KOPT-K1 (cell line): ENCODE measurements around the gene MCF2L.

Source experiments
- H3K27ac ChIP-seq: fragments of 200-600 bp; sonication (generic); 2 replicates; pipeline ENCODE4 v1.5.1; 2016; ENCODE audit warnings: antibody characterized with exemption, mild to moderate bottlenecking, low read depth, low read length; ENCODE audit not compliant: poor library complexity, severe bottlenecking
- H3K36me3 ChIP-seq: fragments of 200-600 bp; sonication (generic); 2 replicates; pipeline ENCODE4 v1.5.1; 2017; ENCODE audit warnings: antibody characterized with exemption, mild to moderate bottlenecking, low read length, moderate library complexity; ENCODE audit not compliant: insufficient read depth
- H3K9me3 ChIP-seq: fragments of 200-600 bp; sonication (generic); 2 replicates; pipeline ENCODE4 v1.5.1; 2017; ENCODE audit warnings: antibody characterized with exemption, low read length, mild to moderate bottlenecking; ENCODE audit not compliant: insufficient read depth, poor library complexity, severe bottlenecking

MCF2L gene, protein sequence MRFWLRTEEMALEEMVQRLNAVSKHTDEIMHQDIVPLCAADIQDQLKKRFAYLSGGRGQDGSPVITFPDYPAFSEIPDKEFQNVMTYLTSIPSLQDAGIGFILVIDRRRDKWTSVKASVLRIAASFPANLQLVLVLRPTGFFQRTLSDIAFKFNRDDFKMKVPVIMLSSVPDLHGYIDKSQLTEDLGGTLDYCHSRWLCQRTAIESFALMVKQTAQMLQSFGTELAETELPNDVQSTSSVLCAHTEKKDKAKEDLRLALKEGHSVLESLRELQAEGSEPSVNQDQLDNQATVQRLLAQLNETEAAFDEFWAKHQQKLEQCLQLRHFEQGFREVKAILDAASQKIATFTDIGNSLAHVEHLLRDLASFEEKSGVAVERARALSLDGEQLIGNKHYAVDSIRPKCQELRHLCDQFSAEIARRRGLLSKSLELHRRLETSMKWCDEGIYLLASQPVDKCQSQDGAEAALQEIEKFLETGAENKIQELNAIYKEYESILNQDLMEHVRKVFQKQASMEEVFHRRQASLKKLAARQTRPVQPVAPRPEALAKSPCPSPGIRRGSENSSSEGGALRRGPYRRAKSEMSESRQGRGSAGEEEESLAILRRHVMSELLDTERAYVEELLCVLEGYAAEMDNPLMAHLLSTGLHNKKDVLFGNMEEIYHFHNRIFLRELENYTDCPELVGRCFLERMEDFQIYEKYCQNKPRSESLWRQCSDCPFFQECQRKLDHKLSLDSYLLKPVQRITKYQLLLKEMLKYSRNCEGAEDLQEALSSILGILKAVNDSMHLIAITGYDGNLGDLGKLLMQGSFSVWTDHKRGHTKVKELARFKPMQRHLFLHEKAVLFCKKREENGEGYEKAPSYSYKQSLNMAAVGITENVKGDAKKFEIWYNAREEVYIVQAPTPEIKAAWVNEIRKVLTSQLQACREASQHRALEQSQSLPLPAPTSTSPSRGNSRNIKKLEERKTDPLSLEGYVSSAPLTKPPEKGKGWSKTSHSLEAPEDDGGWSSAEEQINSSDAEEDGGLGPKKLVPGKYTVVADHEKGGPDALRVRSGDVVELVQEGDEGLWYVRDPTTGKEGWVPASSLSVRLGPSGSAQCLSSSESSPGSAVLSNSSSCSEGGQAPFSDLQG

DNA sequence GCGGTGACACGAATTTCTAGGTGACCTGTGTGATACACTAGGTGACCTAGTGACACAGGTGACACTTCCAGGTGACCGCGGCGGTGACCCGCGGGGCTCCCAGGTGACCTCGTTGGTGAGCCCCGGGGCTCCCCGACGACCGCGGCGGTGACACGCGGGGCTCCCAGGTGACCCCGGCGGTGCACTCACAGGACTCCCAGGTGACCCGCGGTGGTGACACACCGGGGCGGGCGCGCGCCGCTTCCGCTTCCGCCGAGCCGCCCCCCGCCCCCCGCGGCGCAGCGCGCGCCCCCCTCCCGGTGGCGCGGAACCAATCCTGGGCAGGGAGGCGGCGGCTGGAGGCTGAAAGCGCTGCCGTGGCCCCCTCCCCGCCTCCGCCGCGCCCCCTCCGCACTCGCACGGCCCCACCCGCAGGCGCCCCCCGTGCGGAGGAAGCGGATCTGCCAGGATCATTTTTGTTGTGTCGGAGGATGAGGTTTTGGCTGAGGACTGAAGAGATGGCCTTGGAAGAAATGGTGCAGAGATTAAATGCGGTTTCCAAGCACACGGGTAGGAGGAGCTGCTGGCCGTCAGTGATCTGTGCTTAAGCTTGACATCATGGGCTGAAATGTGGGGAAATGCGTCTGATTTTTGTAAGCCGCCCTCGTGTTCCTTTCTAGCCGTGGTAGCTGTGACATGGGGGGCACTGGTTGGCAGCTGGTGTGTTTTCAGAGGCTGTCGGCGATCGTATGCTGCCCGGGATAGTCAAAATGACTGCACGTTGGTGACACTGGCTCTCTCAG lies at the start of gene MCF2L:
Gene MCF2L, plus strand, starts transcription at position 305 of the 782 bp plus-strand sequence. Its CDS starts 166 bp downstream, at position 471.
- Histone ChIP-seq H3K36me3 (no peaks in the 10 kb centered on the region), H3K9me3 (no peaks in the 10 kb centered on the region), H3K27ac (no peak within 1 kb of the TSS)

DNA sequence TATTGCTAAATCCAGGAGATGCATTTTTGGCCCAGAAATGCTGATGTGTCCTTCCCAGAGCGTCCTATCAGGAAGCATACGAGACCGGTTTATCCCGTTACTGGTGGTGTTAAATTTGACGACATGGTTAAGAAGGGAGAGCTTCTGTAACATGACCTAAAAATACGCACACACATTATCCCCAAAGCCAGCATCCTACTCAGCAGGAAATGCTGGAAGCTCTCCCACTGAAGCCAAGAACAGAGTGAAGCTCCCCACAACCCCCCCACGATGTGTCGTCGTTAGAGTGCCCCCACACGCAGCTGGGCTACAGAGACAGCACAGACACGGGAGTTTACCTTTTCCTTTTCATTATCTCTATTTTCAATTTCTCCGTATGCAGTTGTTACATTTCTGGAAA lies 45.1 kb upstream of the MCF2L start:
- Histone ChIP-seq H3K27ac (no peak overlapping the region), H3K36me3 (no peaks in the 10 kb centered on the region), H3K9me3 (no peaks in the 10 kb centered on the region)

DNA sequence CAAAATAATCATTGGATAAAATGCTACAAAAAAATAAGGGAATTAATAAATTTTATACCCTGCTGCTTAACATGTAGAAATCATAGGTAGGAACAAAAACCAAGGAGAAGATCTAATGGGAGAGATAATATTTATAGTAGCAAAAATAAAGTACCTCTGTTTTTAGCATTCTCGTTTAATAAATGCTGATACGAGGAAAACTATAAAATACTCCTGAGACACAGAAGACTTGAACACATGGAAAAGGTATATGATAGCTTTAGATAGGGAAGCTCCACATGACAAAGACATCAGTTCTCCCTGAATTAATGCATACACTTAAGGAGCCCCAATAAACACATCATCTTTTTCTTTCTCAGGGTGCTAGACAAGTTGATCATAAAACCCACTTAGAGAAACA lies 44.6 kb upstream of the MCF2L start:
- Histone ChIP-seq H3K36me3 (no peaks in the 10 kb centered on the region), H3K27ac (no peak overlapping the region), H3K9me3 (no peaks in the 10 kb centered on the region)

DNA sequence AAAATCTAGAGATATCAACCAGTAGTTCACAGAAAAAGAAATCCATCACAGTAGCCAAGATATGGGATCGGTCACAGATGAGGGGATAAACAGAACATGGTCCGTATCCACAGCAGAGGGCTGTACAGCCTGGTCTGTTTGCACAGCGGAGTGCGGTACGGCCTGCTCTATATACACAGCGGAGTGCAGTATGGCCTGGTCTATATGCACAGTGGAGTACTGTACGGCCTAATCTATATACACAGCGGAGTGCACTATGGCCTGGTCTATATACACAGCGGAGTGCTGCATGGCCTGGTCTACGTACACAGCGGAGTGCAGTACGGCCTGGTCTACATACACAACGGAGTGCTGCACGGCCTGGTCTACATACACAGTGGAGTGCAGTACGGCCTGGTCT lies 43.0 kb upstream of the MCF2L start:
- Histone ChIP-seq H3K36me3 (no peaks in the 10 kb centered on the region), H3K27ac (no peak overlapping the region), H3K9me3 (no peaks in the 10 kb centered on the region)

DNA sequence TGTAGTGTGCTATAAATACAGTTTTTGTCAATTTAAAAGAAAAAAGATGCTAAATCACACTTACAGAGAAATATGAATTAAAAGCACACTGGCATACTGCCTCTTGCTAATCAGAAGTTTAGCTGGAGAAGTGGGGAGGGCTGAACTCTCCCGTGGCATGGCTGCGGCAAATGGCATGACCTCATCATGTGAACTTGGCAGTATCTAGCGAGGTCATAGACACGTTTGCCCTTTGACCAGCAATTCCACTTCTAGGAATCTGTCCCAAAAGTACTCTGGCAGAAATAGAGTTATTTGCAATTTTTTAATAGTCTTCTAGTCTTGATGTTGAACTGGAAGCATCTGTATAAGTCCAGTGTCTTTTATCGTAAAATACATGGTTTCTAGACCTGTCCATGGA lies 42.0 kb upstream of the MCF2L start:
- no peaks in the 10 kb centered on the region for H3K36me3 ChIP-seq
- H3K27ac ChIP-seq: no peak overlapping the region
- H3K9me3 ChIP-seq: no peaks in the 10 kb centered on the region

DNA sequence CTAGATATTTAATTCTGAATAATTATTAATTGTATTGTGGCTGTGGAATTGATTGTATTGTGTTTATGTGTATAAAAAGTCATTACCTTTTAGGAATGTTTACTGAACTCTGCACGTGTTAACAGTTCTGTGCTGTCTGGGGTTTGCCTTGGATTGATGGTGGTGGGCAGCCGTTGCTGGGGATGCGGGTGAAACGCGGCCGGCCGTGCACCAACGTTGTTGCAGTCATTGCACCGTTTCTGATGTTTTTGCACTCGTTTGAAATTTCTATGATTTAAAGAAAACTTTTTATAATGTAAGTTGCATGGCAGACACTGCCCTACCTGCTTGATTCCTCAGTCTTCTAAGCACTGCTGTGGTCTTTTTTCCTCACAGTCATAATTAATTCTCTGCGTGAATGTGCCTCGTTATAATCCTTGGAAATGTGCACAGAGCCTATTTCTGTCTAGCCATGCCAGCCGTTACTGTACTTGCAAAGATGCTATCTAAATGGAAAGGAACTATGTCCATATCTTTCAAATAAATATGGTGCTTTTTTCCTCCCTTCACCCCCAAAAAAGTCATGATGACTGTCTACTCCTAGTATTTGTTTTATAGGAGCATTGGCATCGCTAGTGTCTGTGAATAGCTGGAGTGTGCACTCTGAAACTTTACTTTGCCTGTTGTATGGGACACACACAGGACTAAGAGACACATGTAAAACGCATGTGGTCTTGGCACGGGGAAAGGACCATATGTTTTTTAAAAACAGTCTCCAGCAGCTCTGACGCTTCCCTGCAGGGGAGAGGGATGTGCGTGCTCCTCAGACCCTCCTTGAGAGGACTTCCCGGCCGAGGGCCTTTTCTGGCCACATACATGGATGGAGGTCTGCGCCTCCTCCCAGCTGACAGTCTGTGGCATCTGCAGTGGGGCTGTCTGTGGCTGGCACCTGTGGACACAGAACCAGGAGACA lies 40.7 kb upstream of the MCF2L start:
- H3K36me3 ChIP-seq: no peaks in the 10 kb centered on the region
- H3K27ac ChIP-seq: no peak overlapping the region

DNA sequence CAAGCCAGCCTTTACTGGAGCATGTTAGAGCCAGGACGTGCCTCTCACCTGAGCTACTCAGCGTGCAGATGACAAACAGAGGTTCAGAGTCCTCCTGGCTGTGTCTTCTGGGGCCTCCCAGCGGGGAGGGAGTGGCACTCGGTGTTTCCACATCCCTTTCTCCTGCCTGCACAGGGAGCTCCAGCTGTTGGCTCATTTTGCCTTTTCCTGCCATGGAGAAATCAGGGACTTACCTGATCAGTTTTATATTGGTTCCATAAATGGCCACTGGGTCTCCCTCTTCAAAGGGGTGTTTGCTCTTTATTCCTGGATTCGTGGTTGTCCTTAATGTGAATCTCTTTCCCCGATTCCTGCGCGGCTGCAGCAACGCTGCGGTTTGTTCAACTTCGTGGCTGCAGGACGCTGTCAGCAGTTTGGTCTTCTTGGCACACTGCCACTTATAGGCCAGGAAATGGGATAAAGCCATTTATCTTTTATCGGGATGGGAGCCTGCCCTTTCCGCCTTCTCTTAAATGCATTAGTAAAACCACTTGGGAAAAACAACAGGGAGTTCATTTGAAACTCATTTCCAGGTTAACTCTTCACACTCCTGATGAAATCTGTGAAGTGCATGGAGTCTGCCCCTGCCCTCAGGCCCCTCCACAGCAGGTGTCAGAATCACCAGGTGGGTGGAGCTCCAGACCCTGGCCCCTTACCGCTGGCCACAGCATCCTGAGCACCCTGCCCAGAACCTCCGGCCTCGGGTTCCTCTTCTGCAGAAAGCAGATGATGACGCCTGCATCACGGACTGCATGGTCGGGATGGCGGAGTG lies 39.8 kb upstream of the MCF2L start:
- Histone ChIP-seq H3K9me3 (no peaks in the 10 kb centered on the region), H3K27ac (no peak overlapping the region), H3K36me3 (no peaks in the 10 kb centered on the region)

More for the DNA sequence above, 40.7 kb upstream of the MCF2L start:
- no peaks in the 10 kb centered on the region for H3K9me3 ChIP-seq

DNA sequence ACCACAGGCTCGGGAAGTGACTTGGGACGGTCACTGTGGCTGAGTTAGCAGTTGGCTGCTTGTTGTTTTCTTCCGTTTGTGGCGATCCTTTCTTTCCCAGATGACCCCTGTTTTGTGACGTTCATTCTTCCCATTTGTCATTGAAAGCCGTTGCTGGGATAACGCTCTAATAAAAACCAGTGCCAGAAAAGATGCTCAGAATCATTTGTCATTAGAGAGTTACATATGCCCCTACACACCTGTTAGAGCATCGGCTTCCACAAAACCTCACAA lies 39.3 kb upstream of the MCF2L start:
- Histone ChIP-seq H3K27ac (no peak overlapping the region), H3K9me3 (no peaks in the 10 kb centered on the region), H3K36me3 (no peaks in the 10 kb centered on the region)

DNA sequence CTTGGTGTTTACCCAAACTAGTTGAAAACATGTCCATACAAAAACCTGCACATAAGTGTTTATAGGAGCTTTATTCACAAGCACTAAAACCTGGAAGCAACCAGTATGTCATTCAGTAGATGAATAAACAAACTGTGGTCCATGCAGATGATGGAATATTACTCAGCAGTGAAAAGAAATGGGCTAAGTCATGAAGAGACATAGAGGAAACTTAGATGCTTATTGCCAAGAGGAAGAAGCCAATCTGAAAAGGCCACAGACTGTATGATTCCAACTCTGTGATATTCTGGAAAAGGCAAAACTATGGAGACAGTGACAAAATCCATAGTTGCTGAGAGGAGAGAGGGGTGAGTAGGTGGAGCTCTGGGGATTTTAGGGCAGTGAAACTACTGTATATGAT lies 38.8 kb upstream of the MCF2L start:
- H3K9me3 ChIP-seq: no peaks in the 10 kb centered on the region
- H3K27ac ChIP-seq: no peak overlapping the region
- H3K36me3 ChIP-seq: no peaks in the 10 kb centered on the region

DNA sequence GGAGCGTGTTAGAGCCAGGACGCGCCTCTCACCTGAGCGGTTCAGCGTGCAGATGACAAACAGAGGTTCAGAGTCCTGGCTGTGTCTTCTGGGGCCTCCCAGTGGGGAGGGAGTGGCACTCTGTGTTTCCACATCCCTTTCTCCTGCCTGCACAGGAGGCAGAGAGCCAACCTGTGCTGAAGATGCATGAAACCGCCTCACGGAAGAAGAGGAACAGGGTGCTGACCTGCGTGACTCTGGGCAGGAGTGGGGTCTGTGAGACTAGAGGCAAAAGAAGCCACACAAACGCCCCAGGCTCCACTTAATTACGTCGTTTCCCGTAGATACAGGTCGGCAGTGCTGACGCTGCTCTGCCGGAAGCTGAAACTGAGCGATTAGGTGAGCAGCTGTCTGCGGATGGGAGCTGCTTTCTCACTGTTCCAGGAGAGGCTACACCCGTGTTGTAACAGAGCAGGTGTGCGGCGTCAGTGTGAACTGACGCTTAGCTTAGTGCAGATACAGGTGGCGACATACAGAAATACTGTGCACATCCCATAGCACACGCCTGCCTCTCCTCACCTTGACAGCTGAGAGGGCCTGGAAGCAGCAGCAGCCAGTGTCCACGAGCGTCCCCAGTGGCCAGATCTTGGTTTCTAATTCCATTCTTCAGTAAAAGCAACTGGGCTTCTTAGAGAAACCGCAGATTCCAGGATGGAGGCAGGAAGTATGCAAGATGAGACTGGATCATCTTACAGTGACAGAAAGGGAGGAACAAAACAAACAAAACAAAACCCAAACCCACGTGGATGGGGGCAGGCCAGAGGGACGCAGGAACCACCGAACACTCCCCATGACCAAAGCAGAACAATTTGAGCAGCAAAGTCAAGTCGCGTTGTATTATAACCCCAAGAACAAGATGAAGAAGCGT lies 37.7 kb upstream of the MCF2L start:
- H3K27ac ChIP-seq: no peak overlapping the region
- no peaks in the 10 kb centered on the region for H3K9me3 ChIP-seq
- no peaks in the 10 kb centered on the region for H3K36me3 ChIP-seq

DNA sequence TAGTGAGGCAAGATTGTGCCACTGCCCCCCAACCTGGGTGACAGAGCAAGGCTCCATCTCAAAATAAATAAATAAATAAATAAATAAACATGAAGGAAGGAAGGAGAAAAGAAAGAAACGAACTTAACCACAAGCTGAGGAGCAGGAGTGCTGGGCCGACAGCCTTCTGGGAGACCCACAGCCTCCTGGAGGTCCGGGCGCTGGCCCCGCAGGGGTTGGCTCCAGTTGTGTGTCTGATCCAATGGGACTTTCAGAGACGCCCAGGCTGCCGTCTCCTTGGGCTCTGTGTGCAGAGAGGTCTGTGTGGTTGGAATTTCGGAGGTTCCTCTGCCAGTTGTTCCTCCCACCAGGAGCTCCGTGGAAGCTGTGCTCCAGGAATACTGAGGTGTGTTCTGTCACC lies 36.0 kb upstream of the MCF2L start:
- Histone ChIP-seq H3K27ac (no peak overlapping the region), H3K9me3 (no peaks in the 10 kb centered on the region), H3K36me3 (no peaks in the 10 kb centered on the region)

DNA sequence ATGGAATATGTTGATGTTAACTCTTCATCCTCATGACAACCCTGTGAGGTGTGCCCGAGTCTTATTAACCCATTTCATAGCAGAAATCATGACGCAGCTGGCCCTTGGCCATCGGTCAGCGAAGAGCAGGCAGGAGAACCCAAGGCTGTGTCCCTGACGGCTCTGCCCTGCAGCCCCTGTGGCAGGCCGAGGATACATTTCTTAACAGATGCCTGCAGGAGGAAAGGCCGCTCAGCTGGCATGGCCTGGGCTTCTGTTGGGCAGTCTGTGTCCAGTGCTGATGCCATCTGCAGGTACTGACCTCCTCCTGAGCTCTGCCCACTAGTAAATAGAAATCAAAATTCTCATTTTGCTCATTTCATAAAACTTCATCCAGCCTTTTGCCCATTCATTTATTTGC lies 35.4 kb upstream of the MCF2L start:
- H3K36me3 ChIP-seq: no peaks in the 10 kb centered on the region
- no peak overlapping the region for H3K27ac ChIP-seq
- no peaks in the 10 kb centered on the region for H3K9me3 ChIP-seq
